GM10847 (cell line): Measurements from ENCODE around the gene APBA1.

Source experiments
- POLR2A ChIP-seq: IDR thresholded peaks from 2 replicates; pipeline ENCODE4 v1.6.1; 2011; ENCODE audit not compliant: insufficient read length; ENCODE audit errors: extremely low read depth

Gene APBA1

DNA sequence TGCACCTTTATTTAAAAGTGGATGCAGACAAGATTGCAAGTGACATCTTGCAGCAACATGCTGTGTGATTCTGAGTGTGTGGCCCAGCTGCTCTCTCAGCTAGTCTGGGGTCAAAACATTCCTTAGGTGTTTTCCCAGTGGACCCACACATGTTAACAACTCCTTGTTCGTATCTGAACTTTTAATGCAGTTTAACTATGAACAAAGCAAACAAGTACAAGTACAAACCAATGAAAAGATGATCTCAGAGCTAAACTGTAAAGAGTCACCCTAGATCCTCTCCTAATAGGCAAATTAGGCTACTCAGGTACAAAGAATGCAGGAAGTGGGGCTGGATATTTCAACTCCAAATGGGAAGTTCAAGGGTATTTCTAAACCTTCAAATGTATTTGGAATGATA lies 238.8 kb downstream of the APBA1 start:
- no peak for TF ChIP-seq POLR2A

DNA sequence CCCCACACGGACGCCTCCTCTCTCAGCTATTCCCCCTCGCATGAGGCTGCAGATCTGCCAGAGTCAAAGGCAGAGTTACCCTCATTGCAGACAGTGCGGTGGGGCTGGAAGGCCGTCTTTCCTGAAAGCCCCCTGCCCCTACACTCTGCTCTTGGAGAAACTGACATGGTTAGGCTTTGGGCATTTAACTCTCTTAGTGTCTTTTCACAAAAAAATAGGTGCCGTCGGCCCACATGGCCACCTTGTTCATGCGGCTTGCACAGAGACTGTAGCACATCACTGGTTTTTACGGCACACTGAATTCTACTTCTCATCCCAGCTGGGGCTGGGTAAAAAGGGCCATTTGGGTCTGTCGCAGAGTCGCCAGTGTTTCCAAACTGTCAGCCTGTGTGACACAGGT lies 239.5 kb downstream of the APBA1 start:
- TF ChIP-seq POLR2A = no peak

DNA sequence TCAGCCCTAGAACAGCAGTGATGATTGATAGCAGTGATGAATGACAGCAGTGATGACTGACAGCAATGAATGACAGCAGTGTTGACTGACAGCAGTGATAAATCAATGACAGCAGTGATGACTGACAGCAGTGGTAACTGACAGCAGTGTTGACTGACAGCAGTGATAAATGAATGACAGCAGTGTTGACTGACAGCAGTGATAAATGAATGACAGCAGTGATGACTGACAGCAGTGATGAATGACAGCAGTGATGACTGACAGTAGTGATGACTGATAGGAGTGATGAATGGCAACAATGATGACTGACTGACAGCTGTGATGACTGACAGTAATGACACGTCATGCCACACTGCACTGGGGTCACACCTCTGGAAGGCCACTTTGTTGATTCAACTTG lies 240.4 kb downstream of the APBA1 start:
- no peak for TF ChIP-seq POLR2A

DNA sequence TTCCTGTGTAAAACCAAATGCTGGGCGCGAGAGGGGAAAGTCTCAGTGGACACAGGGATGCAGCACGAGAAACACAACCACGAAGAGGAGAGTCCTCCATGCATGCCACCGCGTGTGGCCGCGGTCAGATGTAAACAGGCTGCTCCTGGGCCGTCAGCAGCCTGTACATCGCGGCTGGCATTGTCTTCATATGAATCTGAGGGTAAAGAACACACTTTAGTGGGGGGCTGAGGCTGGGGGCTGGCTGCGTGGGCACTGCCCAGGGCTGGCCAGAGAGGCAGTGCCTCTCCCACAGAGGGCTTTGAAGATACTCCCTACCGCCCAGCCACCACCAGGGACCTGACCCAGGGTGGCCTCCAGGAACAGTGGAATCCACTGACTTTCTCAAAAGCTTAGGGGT lies 241.0 kb downstream of the APBA1 start:
- no peak for TF ChIP-seq POLR2A

DNA sequence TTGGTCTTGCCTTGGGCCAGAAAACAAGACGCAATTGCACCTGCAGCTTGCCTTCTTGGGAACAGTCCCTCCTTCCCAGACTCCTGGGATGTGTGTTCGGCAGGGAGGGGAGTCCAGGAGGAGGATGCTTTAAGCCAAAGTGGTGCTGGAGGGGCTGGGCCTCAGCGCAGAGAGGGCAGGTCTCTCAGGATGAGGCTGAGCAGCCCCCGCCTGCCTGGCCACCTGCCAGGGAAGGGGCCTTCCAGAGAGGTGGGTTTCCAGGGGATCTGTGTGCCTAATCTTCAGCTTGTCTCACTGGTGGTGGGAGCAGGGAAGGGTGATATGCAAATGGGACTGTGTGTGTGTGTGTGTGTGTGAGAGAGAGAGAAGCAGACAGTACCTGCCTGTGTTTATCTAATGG lies 242.0 kb downstream of the APBA1 start:
- TF ChIP-seq POLR2A = no peak

DNA sequence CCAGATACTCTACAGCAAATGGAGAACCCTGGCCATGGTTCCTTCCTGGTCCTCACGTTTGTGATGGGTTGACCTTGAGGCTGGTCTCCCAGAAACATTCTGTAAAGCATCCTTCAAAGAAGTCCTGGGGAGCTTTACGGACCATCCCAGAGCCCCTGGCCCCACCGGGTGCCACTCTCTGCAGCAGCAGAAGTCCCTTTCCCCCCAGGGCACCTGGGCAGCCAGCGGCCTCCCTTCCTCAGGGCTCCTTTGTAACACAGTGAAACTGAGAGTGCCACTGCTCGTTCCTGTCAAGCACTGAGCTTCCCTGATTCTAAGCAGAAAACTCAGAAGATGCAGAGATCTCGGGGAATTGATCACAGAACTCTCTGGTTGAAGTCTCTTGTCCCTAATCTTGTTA lies 242.9 kb downstream of the APBA1 start:
- no peak for TF ChIP-seq POLR2A

DNA sequence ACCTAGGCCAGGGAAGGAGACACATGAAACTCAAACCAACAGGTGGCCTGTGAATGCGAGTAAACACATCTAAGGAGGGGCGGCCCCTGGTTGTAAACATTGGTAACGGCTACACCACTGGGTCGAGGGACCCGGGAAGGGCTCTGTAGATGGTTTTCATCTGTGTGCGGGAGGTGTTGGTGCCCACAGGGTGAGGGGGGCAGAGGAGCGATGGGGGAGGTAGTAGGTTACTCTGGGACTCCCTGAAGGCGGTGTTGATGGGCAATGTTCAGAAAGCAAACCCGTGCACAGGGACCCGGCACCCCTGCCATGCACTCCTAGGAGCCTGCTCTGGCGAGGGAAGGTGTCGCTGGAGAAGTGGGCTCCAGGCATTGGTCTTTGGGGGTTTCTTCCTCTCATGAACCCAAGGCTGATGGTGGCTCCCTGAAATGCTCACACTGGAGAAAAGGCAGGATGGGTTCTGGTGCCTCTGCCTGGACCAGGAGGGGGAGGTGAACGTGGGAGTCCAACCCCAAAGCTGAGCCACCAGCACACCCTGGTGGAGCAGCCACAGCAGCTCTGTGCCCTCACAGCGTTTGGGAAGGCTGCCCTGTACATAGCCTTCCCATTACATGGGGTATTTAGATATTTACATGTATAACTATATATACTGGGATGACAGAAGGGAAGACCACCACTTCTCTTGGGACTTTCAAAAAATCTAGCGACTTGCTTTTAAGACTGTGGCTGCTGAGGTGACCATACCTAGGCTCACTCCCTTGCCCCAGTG lies 244.0 kb downstream of the APBA1 start:
- TF ChIP-seq POLR2A = no peak

DNA sequence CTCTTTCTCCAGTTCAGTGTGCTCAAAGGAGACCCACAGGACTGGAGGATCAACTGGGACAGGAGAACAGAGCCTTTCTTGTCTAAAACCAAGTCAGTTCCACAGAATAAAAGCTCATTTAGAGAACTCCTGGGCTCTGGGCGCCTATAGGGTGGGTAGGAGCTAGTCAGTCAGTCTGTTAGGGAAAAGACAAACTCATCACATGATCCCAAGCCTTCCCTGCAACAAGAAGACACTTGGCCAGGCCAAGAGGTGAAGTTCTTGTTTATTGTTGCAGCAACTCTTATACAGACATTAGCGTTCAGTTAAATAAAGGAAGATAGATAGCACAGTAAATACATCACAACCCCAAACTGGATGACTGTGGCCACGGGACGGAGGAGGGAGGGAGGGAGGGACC lies 244.9 kb downstream of the APBA1 start:
- TF ChIP-seq POLR2A = no peak

DNA sequence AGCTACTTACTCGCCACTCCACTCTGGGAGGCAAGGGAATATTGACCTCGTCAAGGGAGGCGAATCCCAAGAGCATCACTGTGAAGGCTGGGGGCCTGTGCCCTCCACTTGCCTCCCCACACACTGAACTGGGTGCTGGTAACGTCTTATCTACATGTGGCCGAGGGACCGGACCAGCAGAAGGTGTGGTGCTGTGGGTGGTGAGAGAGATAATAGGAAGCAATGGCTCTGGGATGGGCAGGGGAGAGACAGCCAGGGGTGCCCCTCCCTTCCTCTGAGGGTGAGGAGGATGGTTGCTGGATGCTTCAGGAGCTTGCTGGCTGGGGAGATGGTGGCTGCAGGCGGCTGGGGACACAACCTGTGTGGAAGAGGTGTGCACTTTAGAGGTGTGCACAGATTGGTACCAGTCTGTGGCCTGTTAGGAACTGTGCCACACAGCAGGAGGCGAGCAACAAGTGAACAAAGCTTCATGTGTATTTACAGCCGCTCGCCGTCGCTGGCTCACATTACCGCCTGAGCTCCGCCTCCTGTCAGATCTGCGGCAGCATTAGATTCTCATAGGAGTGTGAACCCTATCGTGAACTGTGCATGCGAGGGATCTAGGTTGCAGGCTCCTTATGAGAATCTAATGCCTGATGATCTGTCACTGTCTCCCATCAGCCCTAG lies 246.9 kb downstream of the APBA1 start:
- TF ChIP-seq POLR2A = no peak

DNA sequence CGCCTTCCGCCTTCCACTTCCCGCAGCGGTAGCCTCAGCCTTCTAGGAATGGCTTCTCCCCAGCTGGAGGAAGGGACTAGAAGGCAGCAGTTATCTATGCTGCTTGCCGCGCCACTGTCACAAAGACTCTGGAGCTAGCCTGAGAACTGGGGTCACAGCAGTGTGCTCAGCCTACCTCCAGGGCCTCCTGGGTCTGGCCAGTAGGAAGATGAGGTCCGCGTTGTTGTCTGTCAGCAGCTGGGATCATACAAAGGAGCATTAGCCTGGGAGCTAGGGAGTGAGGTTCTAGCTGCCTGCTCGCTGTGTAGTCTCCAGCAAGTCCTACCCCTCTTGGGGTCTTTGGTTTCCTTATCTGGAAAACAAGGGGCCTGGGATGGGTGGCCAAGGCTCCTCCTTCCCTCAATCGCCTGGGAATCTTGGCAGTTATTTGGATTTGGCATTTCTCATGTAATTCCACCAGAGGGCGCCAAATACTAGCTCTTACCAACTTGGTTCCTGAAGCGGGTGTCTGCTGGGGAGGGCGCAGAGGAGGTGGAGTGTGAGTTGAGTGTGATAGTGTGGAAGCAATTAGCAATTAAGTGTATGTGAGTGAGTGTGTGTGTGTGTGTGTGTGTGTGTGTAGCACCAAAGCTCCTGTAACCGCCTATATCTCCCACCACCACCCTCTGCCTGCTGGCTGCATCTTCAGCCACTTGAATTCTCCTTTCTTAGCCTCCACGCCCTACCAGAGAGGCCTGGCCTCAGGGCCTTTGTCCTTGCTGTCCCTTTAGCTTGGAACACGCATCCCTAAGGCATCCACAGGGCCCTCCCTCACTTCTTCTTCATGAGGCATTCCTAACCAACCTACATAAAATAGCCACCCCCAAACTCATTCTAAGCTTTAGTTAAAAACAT lies 250.0 kb downstream of the APBA1 start:
- no peak for TF ChIP-seq POLR2A

DNA sequence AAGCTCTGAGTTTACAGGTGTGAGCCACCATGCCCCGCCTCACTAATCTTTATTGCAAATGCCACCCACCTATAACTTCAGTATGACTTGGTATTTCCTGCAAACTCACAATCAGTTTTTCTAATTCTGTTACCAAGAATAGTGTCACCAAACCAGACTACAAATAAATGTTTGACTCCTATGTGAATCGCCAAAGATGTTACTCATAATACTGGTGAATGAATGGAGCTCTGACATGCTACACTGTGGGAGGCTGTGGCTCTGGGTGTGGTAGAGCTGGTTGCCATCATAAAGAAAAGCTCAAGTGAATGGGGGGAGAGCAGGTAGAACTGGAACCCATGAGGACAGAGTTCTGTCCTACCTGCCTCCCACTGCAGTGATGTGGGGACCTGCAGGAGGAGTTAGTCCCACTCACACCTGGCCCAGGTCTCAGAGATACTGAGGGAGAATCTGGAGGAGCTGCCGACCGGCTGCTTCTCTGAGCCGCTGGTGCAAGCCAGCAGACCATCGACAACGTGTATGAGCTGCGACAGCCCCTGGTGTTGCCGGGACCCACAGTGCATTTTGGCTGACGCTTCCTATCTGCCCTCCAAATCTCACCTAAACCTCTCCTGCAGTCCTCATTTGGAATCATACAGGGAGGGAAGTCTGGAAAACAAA lies 251.4 kb downstream of the APBA1 start:
- no peak for TF ChIP-seq POLR2A

DNA sequence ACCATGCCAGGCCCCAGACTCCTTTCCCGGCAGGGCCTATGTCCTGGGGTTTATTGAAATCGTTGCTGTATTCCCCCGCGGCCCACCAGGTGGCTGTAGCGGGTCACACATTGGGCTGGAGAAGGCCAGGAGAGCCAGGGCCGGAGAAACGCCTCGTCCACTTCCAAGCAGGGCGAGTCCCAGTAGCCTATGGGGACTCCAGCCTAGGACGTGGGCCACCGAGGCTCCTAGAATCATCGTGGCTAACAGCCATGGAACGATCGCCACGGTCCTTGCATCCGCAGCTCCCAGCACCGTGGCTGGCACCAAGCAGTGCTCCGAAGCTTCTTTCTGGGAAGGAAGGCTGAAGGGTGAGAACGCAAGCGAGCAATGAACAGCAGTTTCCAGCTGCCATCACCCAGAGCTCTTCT lies 259.4 kb downstream of the APBA1 start:
- no peak for TF ChIP-seq POLR2A

DNA sequence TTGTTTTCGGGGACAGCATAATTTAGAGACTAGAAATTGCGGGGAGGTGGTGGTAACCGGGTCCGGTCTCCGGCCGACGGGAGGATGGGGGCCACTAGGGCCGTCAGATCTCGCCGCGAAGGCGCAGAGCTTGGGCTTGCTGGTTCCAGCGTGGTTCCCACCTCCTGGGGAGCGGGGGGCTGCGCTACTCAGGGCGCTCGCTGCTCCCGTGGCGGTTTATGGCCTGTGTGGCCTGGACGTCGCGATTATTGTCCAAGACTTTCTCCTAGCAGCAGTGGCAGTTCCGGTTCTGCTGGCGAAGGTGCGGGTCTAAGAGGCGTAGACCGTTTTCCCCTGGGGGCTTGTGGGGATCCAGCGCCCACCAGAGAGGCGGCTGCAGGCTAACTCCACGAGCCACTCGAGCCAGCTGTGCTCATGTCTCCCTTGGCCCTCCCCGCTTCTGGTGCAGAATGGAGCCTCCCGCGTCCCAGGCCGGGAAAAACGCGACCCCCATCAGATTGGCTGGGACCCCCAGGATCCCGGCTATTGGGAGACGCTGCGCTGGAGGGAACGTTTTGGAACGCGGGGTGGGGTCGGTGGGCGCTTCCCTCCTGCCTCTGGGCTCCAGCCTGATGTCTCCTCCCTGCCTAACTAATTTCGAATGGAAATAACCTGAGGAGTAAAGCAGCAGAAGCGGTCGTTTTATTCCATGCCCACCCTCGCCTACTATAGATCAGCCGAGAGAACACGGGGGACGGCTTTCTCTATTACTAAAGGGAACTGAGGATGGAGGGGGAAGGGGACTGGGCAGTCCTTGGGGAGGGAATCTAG lies 260.0 kb downstream of the APBA1 start:
- no peak for TF ChIP-seq POLR2A

DNA sequence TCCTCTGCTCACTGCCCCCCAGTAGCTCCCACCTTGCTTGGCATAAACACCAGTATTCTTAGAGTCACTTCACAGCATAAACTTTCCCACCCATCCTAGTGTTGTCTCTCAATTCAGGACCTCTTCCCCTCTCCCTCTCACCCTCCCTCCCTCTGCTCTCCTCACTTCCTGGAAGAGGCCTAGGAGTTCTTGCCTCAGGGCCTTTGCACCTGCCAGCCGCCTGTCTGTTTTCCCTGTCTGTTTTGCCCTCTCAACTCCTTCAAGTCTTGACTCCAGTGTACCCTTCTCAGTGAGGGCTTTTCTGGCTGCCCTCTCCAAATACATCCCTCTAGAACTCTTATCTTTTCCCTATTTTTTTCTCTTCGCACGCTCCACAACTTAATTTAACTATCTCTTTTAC lies 260.9 kb downstream of the APBA1 start:
- TF ChIP-seq POLR2A = no peak
